Fibroblast of lung (primary cell): ENCODE data around the gene RHOT2. TPM values are rescaled to one million over a fixed set of nuclear protein-coding genes. Genes with fewer than 3 reads are reported as not detected.

Source experiments
- DNase-seq, 2 donors: peaks; one replicate each; pipeline versions ENCODE4 v3.0.0 to v3.0.0-alpha.2; 2010; ENCODE audit warnings: low read depth in 2 of 2
- H2AFZ ChIP-seq: 2 replicates; pipeline ENCODE4 v1.5.1; 2012; ENCODE audit warnings: low read length, control low read depth, inconsistent platforms
- H3K27ac ChIP-seq: 2 replicates; pipeline ENCODE4 v1.5.1; 2011; ENCODE audit warnings: low read length, control low read depth; ENCODE audit not compliant: insufficient read depth
- H3K27me3 ChIP-seq: 2 replicates; pipeline ENCODE4 v1.5.1; 2011; ENCODE audit warnings: mild to moderate bottlenecking, low read length; ENCODE audit not compliant: control insufficient read depth, insufficient read depth
- H3K36me3 ChIP-seq: 2 replicates; pipeline ENCODE4 v1.5.1; 2011; ENCODE audit warnings: low read length; ENCODE audit not compliant: control insufficient read depth, insufficient read depth
- H3K4me1 ChIP-seq: 2 replicates; pipeline ENCODE4 v1.5.1; 2011; ENCODE audit warnings: low read length; ENCODE audit not compliant: control insufficient read depth, insufficient read depth; ENCODE audit errors: extremely low read depth
- H3K4me2 ChIP-seq: 2 replicates; pipeline ENCODE4 v1.5.1; 2011; ENCODE audit warnings: low read length, control low read depth; ENCODE audit not compliant: insufficient read depth; ENCODE audit errors: extremely low read depth
- H3K4me3 ChIP-seq, 4 experiments: fragments of 200-600 bp in 1 of 4; sonication (generic) in 1 of 4; replicated peaks in 1 of 4; 2 replicates each; pipeline ENCODE4 v1.5.1; 2011 to 2016; ENCODE audit warnings: low read length in 4 of 4, low read depth in 3 of 4, mild to moderate bottlenecking in 3 of 4, control low read depth in 2 of 4, inconsistent platforms in 1 of 4, mixed read lengths in 1 of 4; ENCODE audit not compliant: insufficient read depth in 1 of 4; ENCODE audit errors: control extremely low read depth in 1 of 4
- H3K79me2 ChIP-seq: 2 replicates; pipeline ENCODE4 v1.5.1; 2012; ENCODE audit warnings: mild to moderate bottlenecking, low read length, inconsistent platforms; ENCODE audit not compliant: control insufficient read depth, insufficient read depth
- H3K9ac ChIP-seq: 2 replicates; pipeline ENCODE4 v1.5.1; 2011; ENCODE audit warnings: mild to moderate bottlenecking, low read length, control low read depth; ENCODE audit not compliant: insufficient read depth
- H3K9me3 ChIP-seq: 2 replicates; pipeline ENCODE4 v1.5.1; 2012; ENCODE audit warnings: low read depth, low read length; ENCODE audit not compliant: control insufficient read depth, insufficient read depth
- H4K20me1 ChIP-seq: 2 replicates; pipeline ENCODE4 v1.5.1; 2011; ENCODE audit warnings: low read length; ENCODE audit not compliant: control insufficient read depth, insufficient read depth; ENCODE audit errors: extremely low read depth
- EZH2 ChIP-seq: IDR thresholded peaks from 2 replicates; pipeline ENCODE4 v1.5.1; 2012; ENCODE audit warnings: low read length, control low read depth, mild to moderate bottlenecking; ENCODE audit errors: missing control alignments
- polyA plus RNA-seq, 2 donors: library from polyadenylated mRNA; depleted of rRNA in 1 of 2; stranded (reverse) in 1 of 2; unstranded in 1 of 2; fragments of >200 nt; gene quantifications; 2 replicates each; pipeline ENCODE4 v1.2.1, GENCODE V29; 2011 to 2012; ENCODE audit warnings: missing spikeins in 1 of 2
- total RNA-seq: library from RNA; depleted of rRNA; stranded (reverse); fragments of >200 nt; gene quantifications from 2 replicates; pipeline ENCODE4 v1.2.1, GENCODE V29; 2014
- TF ChIP-seq, protein P1 (sequence below), 2 donors: IDR thresholded peaks in 1 of 2; conservative IDR thresholded peaks in 1 of 2; 1 replicate in 1 of 2; 2 replicates in 1 of 2; pipeline ENCODE4 v1.5.1; 2011 to 2012; ENCODE audit warnings: low read length in 2 of 2, control low read depth in 1 of 2, inconsistent platforms in 1 of 2, low read depth in 1 of 2, mild to moderate bottlenecking in 1 of 2

Gene RHOT2
- total and polyA plus RNA-seq, 2 donors (not counting 1 experiment from before 2014, with no cell fraction given) = 29.6 to 35.4 TPM

- peaks cover 2% of the 10 kb centered on the region for H3K36me3 ChIP-seq
- no peak for DNase-seq
- peak overlapping the region; percentile 74 for H3K27ac ChIP-seq
- no peaks in the 10 kb centered on the region for H3K79me2 ChIP-seq
- no peaks in the 10 kb centered on the region for H3K9me3 ChIP-seq
- H2AFZ ChIP-seq = no peak overlapping the region
- peaks cover 11% of the 10 kb centered on the region for H3K4me1 ChIP-seq
- H3K9ac ChIP-seq = peak overlapping the region; percentile 75
- peak overlapping the region; percentile 67 for H3K4me2 ChIP-seq
- TF ChIP-seq, protein P1, sequence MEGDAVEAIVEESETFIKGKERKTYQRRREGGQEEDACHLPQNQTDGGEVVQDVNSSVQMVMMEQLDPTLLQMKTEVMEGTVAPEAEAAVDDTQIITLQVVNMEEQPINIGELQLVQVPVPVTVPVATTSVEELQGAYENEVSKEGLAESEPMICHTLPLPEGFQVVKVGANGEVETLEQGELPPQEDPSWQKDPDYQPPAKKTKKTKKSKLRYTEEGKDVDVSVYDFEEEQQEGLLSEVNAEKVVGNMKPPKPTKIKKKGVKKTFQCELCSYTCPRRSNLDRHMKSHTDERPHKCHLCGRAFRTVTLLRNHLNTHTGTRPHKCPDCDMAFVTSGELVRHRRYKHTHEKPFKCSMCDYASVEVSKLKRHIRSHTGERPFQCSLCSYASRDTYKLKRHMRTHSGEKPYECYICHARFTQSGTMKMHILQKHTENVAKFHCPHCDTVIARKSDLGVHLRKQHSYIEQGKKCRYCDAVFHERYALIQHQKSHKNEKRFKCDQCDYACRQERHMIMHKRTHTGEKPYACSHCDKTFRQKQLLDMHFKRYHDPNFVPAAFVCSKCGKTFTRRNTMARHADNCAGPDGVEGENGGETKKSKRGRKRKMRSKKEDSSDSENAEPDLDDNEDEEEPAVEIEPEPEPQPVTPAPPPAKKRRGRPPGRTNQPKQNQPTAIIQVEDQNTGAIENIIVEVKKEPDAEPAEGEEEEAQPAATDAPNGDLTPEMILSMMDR (conservative IDR thresholded peaks at IDR 0.05 in 1 of 2, IDR thresholded peaks at IDR 0.05 in 1 of 2; ENCODE audit: low read depth in 1 of 2, low read length in 2 of 2) = peak; percentile 7 to 14
- TF ChIP-seq EZH2 = no peak
- no peaks in the 10 kb centered on the region for H3K27me3 ChIP-seq
- peak overlapping the region; percentile 63 to 88 (median 76) for H3K4me3 ChIP-seq
- H4K20me1 ChIP-seq = no peaks in the 10 kb centered on the region
These were observed 52.0 kb downstream of the RHOT2 start for GRCh38 chr16:719815-720446.

DNA sequence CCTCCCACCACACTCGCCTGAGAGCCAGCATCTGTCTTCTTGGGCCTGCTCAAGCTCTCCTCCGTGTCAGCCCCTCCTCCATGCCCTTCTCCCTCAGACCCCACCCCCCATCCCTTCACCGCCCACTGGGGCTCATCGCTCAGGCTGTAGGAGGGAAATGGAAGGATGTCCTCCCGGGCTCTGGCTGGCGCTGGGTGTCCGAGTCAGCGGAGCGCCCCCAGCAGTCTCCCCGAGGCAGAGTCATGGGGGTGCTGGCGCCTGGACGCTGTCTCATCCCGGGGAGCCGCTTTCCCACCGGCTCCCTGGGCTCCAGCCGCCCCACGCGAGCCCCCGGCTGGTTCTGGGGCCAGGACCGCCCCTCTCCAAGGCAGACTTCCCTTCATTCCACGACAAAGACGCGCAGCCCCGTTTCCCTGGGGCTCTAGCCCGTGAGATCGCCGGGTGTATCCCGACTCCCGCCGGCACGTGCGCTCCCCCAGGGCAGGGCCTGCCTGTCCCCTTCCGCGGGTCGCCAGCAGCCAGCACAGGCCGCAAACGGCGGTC is 52.6 kb downstream of the RHOT2 start:
- H3K27me3 ChIP-seq = no peaks in the 10 kb centered on the region
- no peaks in the 10 kb centered on the region for H3K79me2 ChIP-seq
- peak overlapping the region; percentile 76 for H2AFZ ChIP-seq
- peak; percentile 59 to 73 for DNase-seq
- peak overlapping the region; percentile 74 for H3K27ac ChIP-seq
- H3K4me3 ChIP-seq = peak overlapping the region; percentile 63 to 88 (median 76)
- H3K36me3 ChIP-seq = peaks cover 2% of the 10 kb centered on the region
- H3K4me1 ChIP-seq = peaks cover 11% of the 10 kb centered on the region
- H3K9me3 ChIP-seq = no peaks in the 10 kb centered on the region
- no peak for TF ChIP-seq EZH2
- TF ChIP-seq, protein P1 (conservative IDR thresholded peaks at IDR 0.05 in 1 of 2, IDR thresholded peaks at IDR 0.05 in 1 of 2; ENCODE audit: low read depth in 1 of 2, low read length in 2 of 2) = peak in 1 of 2 donors; percentile 27
- no peaks in the 10 kb centered on the region for H4K20me1 ChIP-seq
- H3K4me2 ChIP-seq = peak overlapping the region; percentile 67
- H3K9ac ChIP-seq = peak overlapping the region; percentile 75

DNA sequence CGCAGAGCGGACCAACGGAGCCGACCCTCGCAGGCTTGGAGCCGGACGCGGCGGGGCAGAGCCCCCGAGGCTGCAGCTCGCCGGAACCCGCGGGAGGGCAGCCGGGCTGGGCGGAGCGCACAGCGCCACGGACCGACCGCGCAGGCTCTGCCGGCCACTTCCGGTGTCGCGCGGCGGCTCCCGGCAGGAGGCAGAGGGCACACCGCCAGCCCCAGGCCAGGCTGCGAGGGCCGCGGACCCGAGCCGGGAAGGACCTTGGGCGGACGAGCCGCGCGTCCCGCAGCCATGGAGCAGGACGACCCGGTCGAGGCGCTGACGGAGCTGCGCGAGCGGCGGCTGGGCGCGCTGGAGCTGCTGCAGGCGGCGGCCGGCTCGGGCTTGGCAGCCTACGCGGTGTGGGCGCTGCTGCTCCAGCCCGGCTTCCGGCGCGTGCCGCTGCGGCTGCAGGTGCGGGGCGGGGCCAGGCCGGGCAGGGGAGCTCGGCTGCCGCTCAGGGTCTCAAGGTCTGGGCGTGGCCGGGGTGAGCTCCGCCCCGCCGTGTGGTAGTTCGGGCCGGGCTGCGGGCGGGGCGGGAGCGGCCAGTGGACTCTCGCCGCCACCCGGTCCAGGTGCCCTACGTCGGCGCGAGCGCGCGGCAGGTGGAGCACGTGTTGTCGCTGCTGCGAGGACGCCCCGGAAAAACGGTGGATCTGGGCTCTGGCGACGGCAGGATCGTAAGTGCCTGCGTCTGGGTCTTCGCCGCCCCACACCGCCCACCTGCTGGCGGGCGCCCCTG is 53.2 kb downstream of the RHOT2 start, which contains the start of gene ANTKMT:
TSS of gene ANTKMT (plus strand) at position 157 of the 775 bp plus-strand sequence. CDS start at position 286, 129 bp downstream.
- DNase-seq = peak; percentile 68 to 73
- H3K4me3 ChIP-seq = peak within 1 kb of the TSS; percentile 63 to 88 (median 76)
- H3K27ac ChIP-seq = peak within 1 kb of the TSS; percentile 74
- peak within 1 kb of the TSS; percentile 75 for H3K4me2 ChIP-seq
- H3K36me3 ChIP-seq = peaks cover 2% of the 10 kb centered on the region
- peak within 1 kb of the TSS; percentile 75 for H3K9ac ChIP-seq
- H3K4me1 ChIP-seq = peaks cover 11% of the 10 kb centered on the region
- no peaks in the 10 kb centered on the region for H3K27me3 ChIP-seq
- H4K20me1 ChIP-seq = no peaks in the 10 kb centered on the region
- no peaks in the 10 kb centered on the region for H3K79me2 ChIP-seq
- TF ChIP-seq, protein P1 (conservative IDR thresholded peaks at IDR 0.05 in 1 of 2, IDR thresholded peaks at IDR 0.05 in 1 of 2; ENCODE audit: low read depth in 1 of 2, low read length in 2 of 2) = no peak
- no peak for TF ChIP-seq EZH2
- H2AFZ ChIP-seq = peak within 1 kb of the TSS; percentile 76
- H3K9me3 ChIP-seq = no peaks in the 10 kb centered on the region
